Measurements from ENCODE around the gene DAPK2. TPM values are rescaled to one million over a fixed set of nuclear protein-coding genes. Genes with fewer than 3 reads are reported as not detected.

The DAPK2 gene
- total and polyA plus RNA-seq, 2 experiments from 2014 or later: 0.51 to 1.4 TPM

DNA sequence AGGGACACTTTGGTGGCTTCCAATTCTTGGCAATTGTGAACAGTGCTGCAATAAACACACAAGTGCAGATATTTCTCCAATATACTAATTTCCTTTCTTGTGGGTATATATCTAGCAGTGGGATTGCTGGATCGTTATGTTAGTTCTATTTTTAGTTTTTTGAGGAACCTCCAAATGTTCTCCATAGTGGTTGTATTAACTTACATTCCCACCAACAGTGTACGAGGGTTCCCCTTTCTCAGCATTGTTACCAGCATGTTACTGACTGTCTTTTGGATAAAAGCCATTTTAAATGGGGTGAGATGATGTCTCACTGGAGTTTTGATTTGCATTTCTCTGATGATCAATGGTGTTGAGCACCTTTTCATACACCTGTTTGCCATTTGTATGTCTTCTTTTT, 92.8 kb downstream of the DAPK2 start:
- no peaks in the 10 kb centered on the region for H3K4me1 ChIP-seq (ENCODE audit: low read depth)
- no peak for TF ChIP-seq CTCF (IDR thresholded peaks at IDR 0.05; ENCODE audit: low read depth, low read length)
- no peaks in the 10 kb centered on the region for H3K9me3 ChIP-seq (ENCODE audit: low read depth)
- no peak overlapping the region for H3K27ac ChIP-seq
- DNase-seq (ENCODE audit: low read depth in 1 of 2, low spot score in 1 of 2): no peak
- H3K36me3 ChIP-seq: no peaks in the 10 kb centered on the region
- no peak overlapping the region for H3K4me3 ChIP-seq
- H3K27me3 ChIP-seq: no peaks in the 10 kb centered on the region

GRCh38 chr15:63950911-63951481, 95.3 kb downstream of the DAPK2 start:
- Histone ChIP-seq H3K36me3 (no peaks in the 10 kb centered on the region), H3K9me3 (ENCODE audit: low read depth) (no peaks in the 10 kb centered on the region), H3K27me3 (no peaks in the 10 kb centered on the region), H3K27ac (no peak overlapping the region), H3K4me1 (ENCODE audit: low read depth) (no peaks in the 10 kb centered on the region), H3K4me3 (no peak overlapping the region)
- no peak for TF ChIP-seq CTCF (IDR thresholded peaks at IDR 0.05; ENCODE audit: low read depth, low read length)
- DNase-seq (ENCODE audit: low read depth in 1 of 2, low spot score in 1 of 2): peak in 1 of 2 donors; percentile 50

DNA sequence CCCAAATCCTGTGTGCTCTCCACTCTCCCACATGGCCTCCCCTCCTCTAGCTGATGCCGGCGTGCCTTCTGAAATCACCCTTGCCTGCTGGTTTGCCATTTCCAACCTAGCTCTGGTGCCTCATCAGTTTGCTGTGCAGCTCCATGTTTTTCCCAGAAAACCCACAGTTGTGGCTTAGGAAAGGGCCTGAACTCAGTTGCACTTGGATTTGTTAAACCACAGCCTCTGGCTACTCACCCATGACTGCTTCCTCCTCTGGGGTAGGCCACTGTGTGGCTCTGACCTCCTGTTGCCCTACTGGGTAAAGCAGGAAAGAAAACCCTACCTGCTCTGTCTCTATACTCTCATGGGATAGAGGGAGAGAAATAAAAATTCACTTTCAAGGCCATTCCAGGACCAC, 97.3 kb downstream of the DAPK2 start:
- Histone ChIP-seq H3K4me3 (no peak overlapping the region), H3K27me3 (no peaks in the 10 kb centered on the region), H3K27ac (no peak overlapping the region), H3K9me3 (ENCODE audit: low read depth) (no peaks in the 10 kb centered on the region), H3K36me3 (no peaks in the 10 kb centered on the region), H3K4me1 (ENCODE audit: low read depth) (no peaks in the 10 kb centered on the region)
- no peak for DNase-seq (ENCODE audit: low read depth in 1 of 2, low spot score in 1 of 2)
- TF ChIP-seq CTCF (IDR thresholded peaks at IDR 0.05; ENCODE audit: low read depth, low read length): no peak

DNA sequence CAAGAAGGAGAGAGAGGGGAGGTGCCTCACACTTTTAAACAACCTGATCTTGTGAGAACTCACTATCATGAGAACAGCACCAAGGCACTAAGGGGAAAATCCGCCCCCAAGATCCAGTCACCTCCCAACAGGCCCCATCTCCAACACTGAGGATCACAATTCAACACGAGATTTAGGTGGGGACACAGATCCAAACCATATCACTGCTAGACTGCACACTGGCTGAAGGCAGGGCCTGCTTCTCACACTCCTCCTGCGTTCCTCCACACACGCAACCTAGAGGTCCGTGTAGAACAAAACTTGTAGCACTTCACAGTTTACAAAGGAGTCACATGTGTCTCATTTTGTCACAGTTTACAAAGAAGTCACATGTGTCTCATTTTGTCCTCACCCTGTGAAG, 97.8 kb downstream of the DAPK2 start:
- Histone ChIP-seq H3K27ac (no peak overlapping the region), H3K27me3 (no peaks in the 10 kb centered on the region), H3K9me3 (ENCODE audit: low read depth) (no peaks in the 10 kb centered on the region), H3K36me3 (no peaks in the 10 kb centered on the region), H3K4me3 (no peak overlapping the region), H3K4me1 (ENCODE audit: low read depth) (no peaks in the 10 kb centered on the region)
- no peak for TF ChIP-seq CTCF (IDR thresholded peaks at IDR 0.05; ENCODE audit: low read depth, low read length)
- no peak for DNase-seq (ENCODE audit: low read depth in 1 of 2, low spot score in 1 of 2)

GRCh38 chr15:63947228-63947627, 99.1 kb downstream of the DAPK2 start:
- no peak for DNase-seq (ENCODE audit: low read depth in 1 of 2, low spot score in 1 of 2)
- Histone ChIP-seq H3K27me3 (no peaks in the 10 kb centered on the region), H3K27ac (no peak overlapping the region), H3K36me3 (no peaks in the 10 kb centered on the region), H3K4me1 (ENCODE audit: low read depth) (no peaks in the 10 kb centered on the region), H3K4me3 (no peak overlapping the region), H3K9me3 (ENCODE audit: low read depth) (no peaks in the 10 kb centered on the region)
- TF ChIP-seq CTCF (IDR thresholded peaks at IDR 0.05; ENCODE audit: low read depth, low read length): no peak

Measured in cardiac muscle cell (in vitro differentiated cells and primary cell).